Measurements from ENCODE around the gene MYO3A.
"Not testable (repeated sequence)": the region's sequence is repeated elsewhere in the genome, so short reads cannot be mapped to it uniquely, and the experiment has no call there.

The MYO3A gene

DNA sequence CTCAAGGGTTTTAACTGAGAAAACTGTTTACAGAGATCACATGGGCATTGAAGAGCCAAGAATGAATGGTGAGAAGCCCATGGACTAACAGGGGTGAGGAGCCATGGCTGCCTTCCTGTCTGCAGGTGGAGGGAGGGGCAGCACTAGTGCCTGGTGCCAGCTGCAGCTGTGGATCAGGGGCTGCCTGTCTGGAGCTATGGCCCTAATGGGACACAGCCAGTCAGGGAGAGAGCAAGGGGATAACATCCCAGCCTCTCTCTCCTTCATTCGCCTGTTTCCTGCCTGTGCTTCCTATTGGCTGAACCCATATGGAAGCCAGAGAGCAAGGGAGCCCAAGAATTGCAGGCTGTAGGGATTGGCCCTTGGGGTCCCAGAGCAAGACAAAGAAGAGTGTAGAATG, 156.7 kb downstream of the MYO3A start:
- no peaks in the 10 kb centered on the region for H3K36me3 ChIP-seq (ENCODE audit: control insufficient read depth in 1 of 2, insufficient read depth in 2 of 2, low read length in 2 of 2)

DNA sequence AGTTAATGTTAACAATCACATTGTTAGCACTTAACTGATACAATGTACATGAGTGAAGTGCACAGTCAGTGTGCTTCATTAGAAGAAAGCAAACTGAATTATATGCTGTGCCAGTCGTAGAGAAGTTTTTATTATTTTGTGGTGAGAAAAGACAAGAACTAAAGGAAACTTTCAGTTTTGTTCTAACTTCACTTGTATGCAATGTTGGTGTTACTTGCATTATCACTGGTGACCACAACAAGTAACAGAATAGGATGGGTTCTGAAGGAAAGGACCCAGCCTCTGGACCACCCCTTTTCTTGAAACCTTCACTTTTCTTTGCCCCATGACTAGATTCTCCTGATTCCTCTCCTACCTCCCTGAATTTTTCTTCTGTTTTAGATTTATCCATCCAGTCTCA, 159.2 kb downstream of the MYO3A start:
- no peaks in the 10 kb centered on the region for H3K27me3 ChIP-seq (ENCODE audit: low read depth, low read length)
- no peaks in the 10 kb centered on the region for H3K36me3 ChIP-seq (ENCODE audit: control insufficient read depth in 1 of 2, insufficient read depth in 2 of 2, low read length in 2 of 2)
- H3K27ac ChIP-seq (ENCODE audit: low read length) = no peak overlapping the region
- no peaks in the 10 kb centered on the region for H3K9me3 ChIP-seq (ENCODE audit: control insufficient read depth in 1 of 2, low read length in 2 of 2)
- H3K4me1 ChIP-seq (ENCODE audit: control insufficient read depth in 1 of 2, insufficient read depth in 2 of 2, low read length in 2 of 2) = no peaks in the 10 kb centered on the region
- no peak overlapping the region for H3K4me3 ChIP-seq (ENCODE audit: low read depth in 1 of 2, low read length in 2 of 2)

More for the DNA sequence above, 156.7 kb downstream of the MYO3A start:
- H3K27ac ChIP-seq (ENCODE audit: low read length) = no peak overlapping the region
- H3K27me3 ChIP-seq (ENCODE audit: low read depth, low read length) = no peaks in the 10 kb centered on the region
- H3K4me3 ChIP-seq (ENCODE audit: low read depth in 1 of 2, low read length in 2 of 2) = no peak overlapping the region
- H3K9me3 ChIP-seq (ENCODE audit: control insufficient read depth in 1 of 2, low read length in 2 of 2) = no peaks in the 10 kb centered on the region
- H3K4me1 ChIP-seq (ENCODE audit: control insufficient read depth in 1 of 2, insufficient read depth in 2 of 2, low read length in 2 of 2) = no peaks in the 10 kb centered on the region

DNA sequence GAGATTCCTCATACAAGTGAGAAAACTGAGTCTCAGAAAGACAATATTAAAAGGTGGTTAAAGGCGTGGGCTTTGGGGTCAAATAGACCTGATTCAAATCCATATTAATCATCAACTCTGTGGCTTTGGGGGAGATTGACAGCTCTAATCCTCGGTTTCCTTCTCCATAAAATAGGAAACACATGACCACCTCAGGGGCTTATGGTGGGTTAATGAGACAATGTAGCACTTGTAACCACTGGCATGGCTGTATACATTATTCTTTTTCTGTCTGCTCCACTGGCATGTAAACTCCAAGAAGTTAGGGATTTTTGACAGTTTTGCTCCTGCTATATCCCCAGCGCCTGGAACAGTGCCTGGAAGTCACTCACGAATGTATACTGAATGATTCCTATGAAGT, 161.8 kb downstream of the MYO3A start:
- Histone ChIP-seq H3K27me3 (ENCODE audit: low read depth, low read length) (no peaks in the 10 kb centered on the region), H3K9me3 (ENCODE audit: control insufficient read depth in 1 of 2, low read length in 2 of 2) (no peaks in the 10 kb centered on the region), H3K4me3 (ENCODE audit: low read depth in 1 of 2, low read length in 2 of 2) (no peak overlapping the region), H3K36me3 (ENCODE audit: control insufficient read depth in 1 of 2, insufficient read depth in 2 of 2, low read length in 2 of 2) (no peaks in the 10 kb centered on the region), H3K4me1 (ENCODE audit: control insufficient read depth in 1 of 2, insufficient read depth in 2 of 2, low read length in 2 of 2) (no peaks in the 10 kb centered on the region), H3K27ac (ENCODE audit: low read length) (no peak overlapping the region)

DNA sequence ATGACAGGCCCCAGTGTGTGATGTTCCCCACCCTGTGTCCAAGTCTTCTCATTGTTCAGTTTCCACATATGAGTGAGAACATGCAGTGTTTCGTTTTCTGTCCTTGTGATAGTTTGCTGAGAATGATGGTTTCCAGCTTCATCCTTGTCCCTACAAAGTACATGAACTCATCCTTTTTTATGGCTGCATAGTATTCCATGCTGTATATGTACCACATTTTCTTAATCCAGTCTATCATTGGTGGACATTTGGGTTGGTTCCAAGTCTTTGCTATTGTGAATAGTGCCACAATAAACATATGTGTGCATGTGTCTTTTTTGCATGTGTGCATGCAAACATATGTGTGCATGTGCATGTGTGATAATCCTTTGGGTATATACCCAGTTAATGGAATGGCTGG, 163.5 kb downstream of the MYO3A start:
- not testable (repeated sequence) for H3K9me3 ChIP-seq (ENCODE audit: control insufficient read depth in 1 of 2, low read length in 2 of 2); H3K27ac ChIP-seq (ENCODE audit: low read length); H3K4me1 ChIP-seq (ENCODE audit: control insufficient read depth in 1 of 2, insufficient read depth in 2 of 2, low read length in 2 of 2); H3K4me3 ChIP-seq (ENCODE audit: low read depth in 1 of 2, low read length in 2 of 2); H3K27me3 ChIP-seq (ENCODE audit: low read depth, low read length); H3K36me3 ChIP-seq (ENCODE audit: control insufficient read depth in 1 of 2, insufficient read depth in 2 of 2, low read length in 2 of 2)

DNA sequence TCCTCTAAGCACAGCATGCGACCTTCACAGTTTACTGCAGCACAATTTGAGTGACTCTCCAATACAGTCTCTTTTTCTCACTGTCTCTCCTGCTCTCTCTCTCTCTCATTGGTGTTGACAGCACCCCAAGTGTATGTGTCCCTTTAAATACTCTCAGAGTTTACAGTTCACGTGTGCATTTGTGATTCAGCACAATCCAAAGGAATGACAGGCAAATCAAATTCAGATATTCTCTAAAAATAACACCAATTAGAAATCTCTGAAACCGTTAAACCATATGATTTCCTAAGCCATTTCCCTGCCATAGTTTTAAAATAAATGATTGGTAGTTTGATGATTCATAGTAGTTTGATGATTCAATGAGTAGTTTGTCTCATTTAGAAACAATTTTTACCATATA, 178.5 kb downstream of the MYO3A start:
- Histone ChIP-seq H3K27me3 (ENCODE audit: low read depth, low read length) (no peaks in the 10 kb centered on the region), H3K4me1 (ENCODE audit: control insufficient read depth in 1 of 2, insufficient read depth in 2 of 2, low read length in 2 of 2) (no peaks in the 10 kb centered on the region), H3K27ac (ENCODE audit: low read length) (no peak overlapping the region), H3K9me3 (ENCODE audit: control insufficient read depth in 1 of 2, low read length in 2 of 2) (no peaks in the 10 kb centered on the region), H3K36me3 (ENCODE audit: control insufficient read depth in 1 of 2, insufficient read depth in 2 of 2, low read length in 2 of 2) (no peaks in the 10 kb centered on the region), H3K4me3 (ENCODE audit: low read depth in 1 of 2, low read length in 2 of 2) (no peak overlapping the region)

DNA sequence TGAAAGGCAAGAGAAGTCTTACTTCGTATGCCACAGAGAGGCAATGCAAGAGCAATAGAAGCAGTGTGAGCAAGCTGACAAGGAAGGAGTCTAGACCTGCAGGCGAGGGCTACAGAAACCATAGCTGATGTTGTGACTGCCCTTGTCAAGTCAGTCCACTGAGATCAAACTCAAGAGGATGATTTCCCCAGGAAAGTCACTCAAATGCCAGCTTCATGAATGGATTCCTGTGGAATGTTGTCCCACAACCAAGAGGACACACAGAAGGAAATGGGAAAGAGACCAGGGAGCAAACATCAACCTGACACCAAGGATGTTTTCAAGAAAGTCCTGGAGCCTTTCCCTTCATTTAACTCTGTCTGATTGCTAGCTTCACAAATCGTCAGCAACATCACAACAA, 204.6 kb downstream of the MYO3A start:
- Histone ChIP-seq H3K27ac (ENCODE audit: low read length) (no peak overlapping the region), H3K4me1 (ENCODE audit: control insufficient read depth in 1 of 2, insufficient read depth in 2 of 2, low read length in 2 of 2) (no peaks in the 10 kb centered on the region), H3K9me3 (ENCODE audit: control insufficient read depth in 1 of 2, low read length in 2 of 2) (no peaks in the 10 kb centered on the region), H3K4me3 (ENCODE audit: low read depth in 1 of 2, low read length in 2 of 2) (no peak overlapping the region), H3K27me3 (ENCODE audit: low read depth, low read length) (no peaks in the 10 kb centered on the region), H3K36me3 (ENCODE audit: control insufficient read depth in 1 of 2, insufficient read depth in 2 of 2, low read length in 2 of 2) (no peaks in the 10 kb centered on the region)

DNA sequence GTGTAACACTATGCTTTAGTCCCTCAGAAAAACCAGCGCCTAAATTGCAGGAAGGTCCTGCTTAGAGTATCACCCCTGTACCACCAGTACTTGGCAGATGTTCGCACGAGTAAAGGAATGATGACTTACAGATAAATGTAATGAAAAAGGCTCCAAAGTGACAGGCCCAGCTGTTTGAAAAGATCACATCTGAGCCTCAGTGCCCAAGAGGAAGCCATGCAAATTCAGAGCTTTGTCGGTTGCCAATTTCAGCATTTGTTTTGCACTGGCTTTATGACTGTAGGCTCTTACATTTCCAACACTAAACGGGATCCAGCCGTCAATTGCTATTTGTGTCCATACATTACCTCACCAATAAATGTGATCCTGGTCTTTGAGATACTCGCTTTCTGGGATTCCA, 222.0 kb downstream of the MYO3A start:
- H3K27me3 ChIP-seq (ENCODE audit: low read depth, low read length) = no peaks in the 10 kb centered on the region
- no peaks in the 10 kb centered on the region for H3K36me3 ChIP-seq (ENCODE audit: control insufficient read depth in 1 of 2, insufficient read depth in 2 of 2, low read length in 2 of 2)
- no peaks in the 10 kb centered on the region for H3K9me3 ChIP-seq (ENCODE audit: control insufficient read depth in 1 of 2, low read length in 2 of 2)
- H3K4me1 ChIP-seq (ENCODE audit: control insufficient read depth in 1 of 2, insufficient read depth in 2 of 2, low read length in 2 of 2) = no peaks in the 10 kb centered on the region
- no peak overlapping the region for H3K4me3 ChIP-seq (ENCODE audit: low read depth in 1 of 2, low read length in 2 of 2)
- H3K27ac ChIP-seq (ENCODE audit: low read length) = no peak overlapping the region

DNA sequence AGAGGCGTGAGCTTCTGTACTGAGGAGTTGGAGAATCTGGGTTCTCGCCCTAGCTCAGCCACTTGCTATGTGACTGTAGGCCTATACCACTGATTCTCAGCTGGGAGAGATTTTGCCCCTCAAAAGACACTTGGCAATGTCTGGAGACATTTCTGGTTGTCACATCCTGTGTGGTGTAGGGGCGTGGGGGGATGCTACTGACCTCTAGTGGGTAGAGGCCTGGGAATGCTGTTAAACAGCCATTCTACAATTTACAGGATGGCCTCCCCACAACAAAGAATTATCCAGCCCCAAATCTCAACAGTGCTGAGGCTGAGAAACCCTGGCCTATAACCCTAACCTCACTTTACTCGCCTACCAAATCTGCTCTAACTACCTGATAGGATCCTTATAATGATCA, 223.7 kb downstream of the MYO3A start:
- no peaks in the 10 kb centered on the region for H3K9me3 ChIP-seq (ENCODE audit: control insufficient read depth in 1 of 2, low read length in 2 of 2)
- no peak overlapping the region for H3K4me3 ChIP-seq (ENCODE audit: low read depth in 1 of 2, low read length in 2 of 2)
- H3K27me3 ChIP-seq (ENCODE audit: low read depth, low read length) = no peaks in the 10 kb centered on the region
- no peak overlapping the region for H3K27ac ChIP-seq (ENCODE audit: low read length)
- H3K4me1 ChIP-seq (ENCODE audit: control insufficient read depth in 1 of 2, insufficient read depth in 2 of 2, low read length in 2 of 2) = no peaks in the 10 kb centered on the region
- H3K36me3 ChIP-seq (ENCODE audit: control insufficient read depth in 1 of 2, insufficient read depth in 2 of 2, low read length in 2 of 2) = no peaks in the 10 kb centered on the region

DNA sequence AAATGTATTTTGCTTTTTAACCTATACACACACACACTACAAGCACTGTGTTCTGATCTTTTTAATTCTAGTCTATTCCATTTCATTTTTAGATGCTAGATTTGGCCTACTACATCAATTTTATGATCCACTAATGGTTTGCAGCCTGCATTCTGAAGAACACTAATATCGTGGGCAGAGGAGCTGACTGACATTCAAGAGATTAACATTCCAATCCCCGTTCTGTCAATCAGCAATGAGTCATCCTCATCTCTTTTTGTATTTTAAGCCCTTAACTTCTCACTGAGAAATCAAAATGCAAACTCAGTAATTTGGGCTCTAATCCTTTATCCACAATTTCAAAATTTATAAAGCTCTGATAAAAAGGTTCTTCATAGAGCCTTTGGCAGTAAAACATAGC, 235.4 kb downstream of the MYO3A start:
- H3K27me3 ChIP-seq (ENCODE audit: low read depth, low read length) = no peaks in the 10 kb centered on the region
- no peak overlapping the region for H3K27ac ChIP-seq (ENCODE audit: low read length)
- no peaks in the 10 kb centered on the region for H3K36me3 ChIP-seq (ENCODE audit: control insufficient read depth in 1 of 2, insufficient read depth in 2 of 2, low read length in 2 of 2)
- H3K4me1 ChIP-seq (ENCODE audit: control insufficient read depth in 1 of 2, insufficient read depth in 2 of 2, low read length in 2 of 2) = no peaks in the 10 kb centered on the region
- H3K4me3 ChIP-seq (ENCODE audit: low read depth in 1 of 2, low read length in 2 of 2) = no peak overlapping the region
- no peaks in the 10 kb centered on the region for H3K9me3 ChIP-seq (ENCODE audit: control insufficient read depth in 1 of 2, low read length in 2 of 2)

DNA sequence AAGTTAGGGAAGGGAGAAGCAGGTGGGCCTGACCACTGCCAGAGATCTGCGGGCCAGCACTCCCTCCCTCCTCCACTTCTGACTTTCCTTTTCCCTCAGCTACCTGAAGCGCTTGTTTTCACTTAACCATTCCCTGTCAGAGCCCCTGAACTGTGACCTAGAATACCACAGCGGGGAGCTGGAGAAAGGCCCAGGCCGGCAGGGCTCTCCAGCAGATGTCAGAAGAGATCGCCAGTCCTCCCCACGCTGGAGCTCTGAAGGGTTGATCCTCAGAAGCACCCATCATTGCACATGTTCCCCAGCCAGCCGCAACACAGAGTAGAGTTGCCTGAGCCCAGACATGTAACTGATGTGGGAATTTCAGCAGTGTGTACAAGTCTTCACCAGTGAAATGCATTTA, 238.1 kb downstream of the MYO3A start:
- H3K4me3 ChIP-seq (ENCODE audit: low read depth in 1 of 2, low read length in 2 of 2) = no peak overlapping the region
- no peaks in the 10 kb centered on the region for H3K9me3 ChIP-seq (ENCODE audit: control insufficient read depth in 1 of 2, low read length in 2 of 2)
- H3K4me1 ChIP-seq (ENCODE audit: control insufficient read depth in 1 of 2, insufficient read depth in 2 of 2, low read length in 2 of 2) = no peaks in the 10 kb centered on the region
- H3K36me3 ChIP-seq (ENCODE audit: control insufficient read depth in 1 of 2, insufficient read depth in 2 of 2, low read length in 2 of 2) = no peaks in the 10 kb centered on the region
- H3K27me3 ChIP-seq (ENCODE audit: low read depth, low read length) = no peaks in the 10 kb centered on the region
- no peak overlapping the region for H3K27ac ChIP-seq (ENCODE audit: low read length)

DNA sequence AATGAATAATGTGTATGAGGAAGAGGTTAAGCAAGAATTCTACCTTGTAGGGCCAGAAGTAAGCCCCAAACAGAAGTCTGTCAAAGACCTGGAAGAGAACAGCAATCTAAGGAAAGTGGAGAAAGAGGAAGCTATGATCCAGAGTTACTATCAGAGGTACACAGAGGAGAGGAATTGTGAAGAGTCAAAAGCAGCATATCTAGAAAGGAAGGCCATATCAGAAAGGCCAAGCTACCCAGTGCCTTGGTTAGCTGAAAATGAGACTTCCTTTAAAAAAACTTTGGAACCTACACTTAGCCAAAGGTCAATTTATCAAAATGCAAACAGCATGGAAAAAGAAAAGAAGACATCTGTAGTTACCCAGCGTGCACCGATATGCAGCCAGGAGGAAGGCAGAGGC, 239.8 kb downstream of the MYO3A start:
- Histone ChIP-seq H3K9me3 (ENCODE audit: control insufficient read depth in 1 of 2, low read length in 2 of 2) (no peaks in the 10 kb centered on the region), H3K4me1 (ENCODE audit: control insufficient read depth in 1 of 2, insufficient read depth in 2 of 2, low read length in 2 of 2) (no peaks in the 10 kb centered on the region), H3K27ac (ENCODE audit: low read length) (no peak overlapping the region), H3K36me3 (ENCODE audit: control insufficient read depth in 1 of 2, insufficient read depth in 2 of 2, low read length in 2 of 2) (no peaks in the 10 kb centered on the region), H3K4me3 (ENCODE audit: low read depth in 1 of 2, low read length in 2 of 2) (no peak overlapping the region), H3K27me3 (ENCODE audit: low read depth, low read length) (no peaks in the 10 kb centered on the region)

DNA sequence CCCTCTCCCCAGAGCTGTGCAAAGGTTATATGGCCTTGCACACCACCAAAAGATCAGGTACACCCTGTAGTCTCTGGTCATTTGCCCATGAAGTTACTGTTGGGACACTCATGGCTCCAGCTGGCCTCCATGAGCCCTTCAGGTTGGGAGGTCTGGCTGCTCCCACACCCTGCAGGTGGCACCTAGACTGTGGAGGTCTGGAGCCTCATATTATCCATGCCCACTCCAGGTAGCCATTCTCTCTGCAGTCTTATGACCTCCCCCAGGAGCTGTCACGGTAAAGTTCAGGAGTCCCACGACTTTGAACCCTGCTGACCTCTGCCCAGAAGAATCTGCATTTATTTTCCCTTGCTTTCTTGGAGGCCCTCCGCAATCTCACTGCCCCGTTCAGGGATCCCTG, 243.3 kb downstream of the MYO3A start:
- Histone ChIP-seq H3K4me3 (ENCODE audit: low read depth in 1 of 2, low read length in 2 of 2) (no peak overlapping the region), H3K4me1 (ENCODE audit: control insufficient read depth in 1 of 2, insufficient read depth in 2 of 2, low read length in 2 of 2) (no peaks in the 10 kb centered on the region), H3K27me3 (ENCODE audit: low read depth, low read length) (no peaks in the 10 kb centered on the region), H3K9me3 (ENCODE audit: control insufficient read depth in 1 of 2, low read length in 2 of 2) (no peaks in the 10 kb centered on the region), H3K36me3 (ENCODE audit: control insufficient read depth in 1 of 2, insufficient read depth in 2 of 2, low read length in 2 of 2) (no peaks in the 10 kb centered on the region), H3K27ac (ENCODE audit: low read length) (no peak overlapping the region)
